GM18499 (cell line): ENCODE measurements around the gene HIPK1.
"Not testable (repeated sequence)": the region's sequence is repeated elsewhere in the genome, so short reads cannot be mapped to it uniquely, and the experiment has no call there.

Source experiments
- ATAC-seq: cut with Tn5 transposase; IDR thresholded peaks from one replicate; pipeline ENCODE4 v1.9.1; 2021; ENCODE audit warnings: moderate number of reproducible peaks; ENCODE audit not compliant: insufficient read depth, unreplicated experiment

HIPK1 gene

GRCh38 chr1:114000406-114000805 is 71.3 kb downstream of the HIPK1 start:
- no peak for ATAC-seq

DNA sequence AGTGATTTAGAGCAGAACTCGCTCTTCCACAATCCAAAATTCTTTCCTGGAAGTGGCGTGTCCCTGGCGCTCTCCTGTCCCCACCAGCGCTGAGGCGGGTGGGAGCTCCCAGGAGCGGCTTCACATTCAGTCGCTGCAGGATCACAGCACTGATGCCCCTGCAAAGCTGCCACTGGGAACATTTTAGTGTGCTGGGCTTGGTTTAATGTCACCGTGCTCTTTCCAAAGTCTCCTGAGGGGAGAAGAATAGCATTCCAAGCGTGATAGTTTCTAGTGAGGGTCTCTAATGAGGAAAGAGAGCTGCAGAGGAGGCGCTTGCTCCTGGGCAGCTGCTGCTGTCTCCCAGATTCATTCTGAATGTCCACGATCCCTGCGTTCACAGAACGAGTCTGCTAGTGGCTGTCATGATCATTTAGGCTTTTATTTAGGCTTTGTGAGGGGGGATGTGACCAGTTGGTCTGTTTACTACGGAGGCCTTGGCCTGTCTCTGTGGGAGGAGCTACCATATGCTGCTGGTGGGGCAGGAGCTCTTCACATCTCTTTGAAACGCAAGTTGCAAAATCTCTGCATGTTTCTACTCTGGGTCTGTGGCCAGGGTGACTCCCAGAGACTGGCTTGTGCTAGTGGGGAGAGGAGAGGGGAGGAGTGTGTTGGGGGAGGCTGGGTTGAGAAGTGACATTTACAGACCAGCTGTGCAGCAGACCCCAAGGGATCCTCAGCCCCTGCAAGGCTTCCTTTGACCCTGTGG is 73.5 kb downstream of the HIPK1 start:
- no peak for ATAC-seq

- ATAC-seq: no peak
Measured at GRCh38 chr1:114003431-114003830, 74.3 kb downstream of the HIPK1 start.

DNA sequence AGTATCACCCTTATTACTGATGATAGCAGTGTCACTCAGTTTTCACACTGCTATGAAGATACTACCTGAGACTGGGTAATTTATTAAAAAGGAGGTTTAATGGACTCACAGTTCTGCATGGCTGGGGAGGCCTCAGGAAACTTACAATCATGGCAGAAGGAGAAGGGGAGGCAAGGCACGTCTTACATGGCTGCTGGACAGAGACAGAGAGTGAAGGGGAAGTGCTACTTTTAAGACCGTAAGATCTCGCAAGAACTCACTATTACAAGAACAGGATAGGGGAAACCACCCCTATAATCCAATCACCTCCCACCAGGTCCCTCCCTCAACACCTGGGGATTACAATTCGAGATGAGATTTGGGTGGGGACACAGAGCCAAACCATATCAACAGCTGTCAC is 77.7 kb downstream of the HIPK1 start:
- ATAC-seq: not testable (repeated sequence)

- ATAC-seq: no peak
Measured at GRCh38 chr1:114008480-114008941, 79.4 kb downstream of the HIPK1 start.

GRCh38 chr1:114008993-114009392 is 79.9 kb downstream of the HIPK1 start:
- no peak for ATAC-seq

DNA sequence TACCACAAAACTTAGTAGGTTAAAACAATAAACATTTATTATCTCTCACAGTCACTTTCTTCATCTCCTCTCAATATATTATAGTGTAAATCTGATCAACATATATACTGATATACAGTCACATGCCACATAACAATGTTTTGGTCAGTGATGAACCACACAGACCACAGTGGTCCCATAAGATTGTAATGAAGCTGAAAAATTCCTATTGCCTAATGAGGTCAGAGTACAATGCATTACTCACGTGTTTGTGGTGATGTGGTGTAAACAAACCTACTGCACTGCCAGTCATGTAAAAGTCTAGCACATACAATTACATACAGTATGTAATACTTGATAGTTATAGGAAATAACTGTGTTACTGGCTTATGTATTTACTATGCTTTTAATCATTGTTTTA is 80.3 kb downstream of the HIPK1 start:
- ATAC-seq: no peak

- no peak for ATAC-seq
Measured at GRCh38 chr1:114010433-114011184, 81.5 kb downstream of the HIPK1 start.

DNA sequence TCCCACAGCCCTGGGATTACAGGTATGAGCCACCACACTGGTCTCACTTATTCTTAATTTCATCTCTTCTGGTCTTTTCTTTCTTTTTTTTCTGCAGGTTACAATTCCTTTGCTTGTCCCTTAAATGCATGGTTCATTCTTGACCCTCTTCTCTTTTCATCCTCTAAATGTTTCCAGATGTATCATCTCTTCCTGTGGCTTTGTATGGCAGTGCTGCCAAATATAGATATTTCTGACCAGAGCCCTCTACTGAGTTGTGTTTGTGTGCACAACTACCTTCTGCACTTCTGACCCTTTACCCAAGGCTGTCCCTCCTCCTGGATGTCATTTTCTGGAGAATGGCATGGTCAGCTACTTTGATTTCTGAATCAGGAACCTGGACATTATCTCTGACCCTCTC is 82.7 kb downstream of the HIPK1 start:
- ATAC-seq: no peak

- no peak for ATAC-seq
Measured at GRCh38 chr1:114015075-114015474, 86.0 kb downstream of the HIPK1 start.

- not testable (repeated sequence) for ATAC-seq
Measured at GRCh38 chr1:114019724-114020123, 90.6 kb downstream of the HIPK1 start.

DNA sequence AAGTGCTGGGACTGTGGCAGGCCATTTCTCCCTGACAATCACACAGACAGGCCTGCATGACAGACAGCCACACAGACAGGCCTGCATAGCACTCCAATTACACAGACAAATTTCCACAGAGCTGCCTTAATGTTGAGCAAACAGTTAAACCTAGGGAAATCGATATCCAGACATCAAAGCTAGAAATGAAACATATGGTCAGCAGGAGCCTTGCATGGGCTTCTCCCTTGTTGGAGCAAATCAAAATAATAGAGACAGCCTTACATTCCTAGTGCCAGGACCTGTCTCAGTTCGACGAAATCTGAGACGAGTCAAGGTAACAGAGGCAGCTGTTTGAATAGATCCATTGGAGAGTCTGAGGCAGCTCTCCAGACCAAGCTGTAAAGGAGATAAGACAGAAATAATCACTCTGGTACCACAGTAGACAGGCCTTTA is 92.6 kb downstream of the HIPK1 start:
- no peak for ATAC-seq

DNA sequence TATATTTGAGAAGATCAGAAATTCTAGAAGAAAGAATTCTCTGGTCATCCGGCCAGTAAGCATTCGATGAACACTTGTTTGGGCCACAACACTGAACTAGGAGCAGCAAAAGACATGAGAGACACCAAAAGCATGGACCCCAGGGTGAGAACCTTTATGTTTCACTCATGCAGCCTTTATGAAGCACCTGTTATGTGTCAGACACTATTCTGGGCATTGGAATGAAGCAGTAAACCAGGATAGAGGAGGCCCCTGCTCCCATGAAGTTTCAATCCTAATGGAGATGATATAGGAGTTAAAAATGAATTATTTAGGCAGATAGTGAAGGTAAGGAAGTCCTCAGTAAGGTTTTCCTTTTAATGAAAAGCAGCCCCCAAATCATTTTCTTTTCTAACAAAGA is 93.8 kb downstream of the HIPK1 start:
- ATAC-seq: no peak

GRCh38 chr1:114023377-114023776 is 94.3 kb downstream of the HIPK1 start:
- no peak for ATAC-seq

GRCh38 chr1:114024049-114024448 is 94.9 kb downstream of the HIPK1 start:
- ATAC-seq: no peak

- ATAC-seq: no peak
Measured at GRCh38 chr1:114025609-114026401, 96.7 kb downstream of the HIPK1 start.

GRCh38 chr1:114026797-114027196 is 97.7 kb downstream of the HIPK1 start:
- no peak for ATAC-seq
